Right renal pelvis (tissue), 4 donors: Measurements from ENCODE around the gene STK32B. TPM values are rescaled to one million over a fixed set of nuclear protein-coding genes. Genes with fewer than 3 reads are reported as not detected.
A peak's percentile ranks its signal among the peaks of the same experiment; 100 is the strongest.
"Not testable (repeated sequence)": the region's sequence is repeated elsewhere in the genome, so short reads cannot be mapped to it uniquely, and the experiment has no call there.

Source experiments
- DNase-seq, 4 donors: peaks; one replicate each; pipeline ENCODE4 v3.0.0-alpha.2; 2013; ENCODE audit warnings: low read depth in 4 of 4, low spot score in 3 of 4, missing footprints in 1 of 4
- polyA plus RNA-seq, 4 donors: library from polyadenylated mRNA; unstranded; fragments of 120-200 nt; gene quantifications; one replicate each; pipeline ENCODE4 v1.2.1, GENCODE V29; 2013; ENCODE audit not compliant: insufficient read length in 4 of 4

STK32B gene
- polyA plus RNA-seq, 4 donors = 8.9 to 13.5 (median 9.7) TPM

- DNase-seq = no peak
Observed at GRCh38 chr4:5066101-5066500, 14.8 kb downstream of the STK32B start.

GRCh38 chr4:5066968-5067367, 15.7 kb downstream of the STK32B start:
- not testable (repeated sequence) for DNase-seq

GRCh38 chr4:5067908-5068307, 16.6 kb downstream of the STK32B start:
- no peak for DNase-seq

GRCh38 chr4:5069901-5070300, 18.6 kb downstream of the STK32B start:
- peak in 1 of 4 donors; percentile 18 for DNase-seq

- DNase-seq = no peak
Observed at GRCh38 chr4:5072948-5073347, 21.7 kb downstream of the STK32B start.

GRCh38 chr4:5078009-5078408, 26.7 kb downstream of the STK32B start:
- no peak for DNase-seq

GRCh38 chr4:5079581-5079980, 28.3 kb downstream of the STK32B start:
- no peak for DNase-seq

- DNase-seq = no peak
Observed at GRCh38 chr4:5081441-5081999, 30.2 kb downstream of the STK32B start.

GRCh38 chr4:5082376-5082775, 31.1 kb downstream of the STK32B start:
- DNase-seq = no peak

- DNase-seq = no peak
Observed at GRCh38 chr4:5084911-5085475, 33.7 kb downstream of the STK32B start.

GRCh38 chr4:5086535-5086934, 35.3 kb downstream of the STK32B start:
- DNase-seq = no peak

GRCh38 chr4:5096261-5096660, 45.0 kb downstream of the STK32B start:
- DNase-seq = no peak

- DNase-seq = no peak
Observed at GRCh38 chr4:5098176-5098575, 46.9 kb downstream of the STK32B start.

- DNase-seq = no peak
Observed at GRCh38 chr4:5100336-5100735, 49.1 kb downstream of the STK32B start.

- no peak for DNase-seq
Observed at GRCh38 chr4:5100986-5101385, 49.7 kb downstream of the STK32B start.

- DNase-seq = no peak
Observed at GRCh38 chr4:5101571-5101970, 50.3 kb downstream of the STK32B start.

- DNase-seq = no peak
Observed at GRCh38 chr4:5110901-5111300, 59.6 kb downstream of the STK32B start.

GRCh38 chr4:5112333-5113095, 61.2 kb downstream of the STK32B start:
- DNase-seq = no peak

- no peak for DNase-seq
Observed at GRCh38 chr4:5114950-5115349, 63.7 kb downstream of the STK32B start.

GRCh38 chr4:5118091-5118786, 67.0 kb downstream of the STK32B start:
- no peak for DNase-seq
